ENCODE measurements around the gene CD200R1L.

CD200R1L gene

GRCh38 chr3:112791736-112792135 is 54.9 kb downstream of the CD200R1L start:
- no peak for DNase-seq (ENCODE audit: low spot score)

- no peak for DNase-seq (ENCODE audit: low spot score)
Measured at GRCh38 chr3:112789787-112790186, 56.9 kb downstream of the CD200R1L start.

- DNase-seq (ENCODE audit: low spot score), result no peak
Measured at GRCh38 chr3:112786881-112787579, 59.6 kb downstream of the CD200R1L start.

DNA sequence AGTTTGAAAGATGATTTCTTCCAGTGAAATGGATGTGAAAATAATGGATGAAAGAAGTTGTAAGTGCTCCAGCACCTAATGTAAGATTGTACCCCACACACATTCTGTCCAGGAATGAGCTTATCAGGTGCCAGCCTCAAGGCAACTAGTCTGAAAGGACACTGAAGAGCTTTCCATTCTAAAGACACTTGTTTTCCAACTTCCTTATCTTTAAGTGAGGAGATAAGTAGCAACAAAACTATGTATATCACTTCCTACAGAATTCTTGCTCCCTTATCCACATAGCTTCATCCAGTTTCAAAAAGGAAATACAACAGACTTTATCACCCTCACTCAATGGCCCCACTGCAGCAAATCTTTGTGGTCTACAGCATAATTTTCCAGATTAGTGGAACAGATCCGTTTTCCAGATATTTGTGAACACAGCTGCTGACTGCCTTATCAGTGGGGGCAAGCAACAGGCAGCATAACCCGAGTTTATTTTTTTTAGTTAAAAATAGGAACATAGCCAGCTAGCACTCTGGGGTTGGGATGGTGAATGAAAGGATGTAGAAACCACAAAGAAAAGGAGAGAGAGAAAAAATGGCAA is 60.6 kb downstream of the CD200R1L start:
- DNase-seq (ENCODE audit: low spot score), result no peak

DNA sequence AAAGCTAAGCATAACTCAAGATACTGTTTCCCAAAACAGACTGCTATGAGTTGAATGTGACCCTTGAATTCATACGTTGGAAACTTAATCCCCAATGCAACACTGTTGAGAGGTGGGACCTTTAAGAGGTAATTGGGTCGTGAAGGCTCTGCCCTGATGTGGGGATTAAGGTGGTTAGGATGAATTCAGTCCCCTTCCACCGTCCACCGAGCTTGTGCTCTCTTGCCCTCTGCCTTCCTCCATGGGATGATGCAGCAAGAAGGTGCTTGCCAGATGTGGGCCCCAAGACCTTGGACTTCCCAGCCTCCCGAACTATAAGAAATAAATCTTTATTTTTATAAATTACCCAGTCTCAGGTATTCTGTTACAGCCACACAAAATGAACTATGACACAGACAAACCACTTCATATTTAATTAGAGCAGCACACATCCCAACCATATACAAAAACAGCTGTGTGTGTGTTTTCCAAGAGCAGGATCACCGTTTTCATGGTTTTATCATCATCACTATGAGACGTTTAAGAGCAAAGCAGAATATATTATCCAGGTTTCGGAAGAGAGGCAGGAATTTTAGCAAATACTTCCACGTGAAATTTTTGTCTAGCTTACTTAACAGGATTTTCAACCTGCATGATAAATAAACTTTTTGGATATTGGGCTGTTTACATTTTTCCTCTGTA is 61.2 kb downstream of the CD200R1L start:
- DNase-seq (ENCODE audit: low spot score), result no peak

DNA sequence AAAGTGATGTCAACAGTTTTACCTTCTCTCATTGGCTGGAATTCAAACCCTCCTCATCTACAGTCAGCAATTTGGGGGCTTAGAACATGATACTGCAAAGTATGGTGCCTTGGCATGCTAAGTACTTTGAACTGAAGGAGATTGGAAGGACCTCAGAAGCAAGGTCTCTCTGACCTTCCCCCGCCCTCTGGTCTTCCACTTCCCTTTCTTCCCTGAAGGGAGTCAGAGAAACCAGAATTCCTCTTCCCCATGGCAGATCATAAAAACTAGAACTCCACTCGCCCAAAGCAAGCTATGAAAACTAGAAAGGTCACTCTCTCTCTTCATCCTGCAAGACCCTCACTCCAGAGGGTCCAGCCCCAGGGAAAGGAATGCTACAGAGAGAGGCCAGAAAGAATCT is 64.2 kb downstream of the CD200R1L start:
- DNase-seq (ENCODE audit: low spot score), result no peak

DNA sequence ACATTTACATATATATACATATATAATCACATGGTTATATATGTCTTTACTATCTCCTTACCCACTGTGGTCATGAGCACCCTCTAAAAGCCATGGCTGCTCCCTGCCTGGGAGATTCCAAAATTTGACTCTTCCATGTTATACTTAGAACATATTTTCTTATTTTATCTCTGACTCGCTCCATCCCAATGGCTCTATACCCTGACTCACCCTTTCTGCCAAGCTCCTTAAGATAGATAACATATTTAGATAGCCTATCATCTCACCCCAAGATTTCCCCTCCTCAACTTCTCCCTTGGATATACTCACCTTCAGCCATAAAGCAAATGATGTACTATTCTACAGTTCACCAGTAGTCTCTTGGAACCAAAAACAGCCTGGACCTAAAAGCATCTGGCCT is 65.1 kb downstream of the CD200R1L start:
- no peak for DNase-seq (ENCODE audit: low spot score)

DNA sequence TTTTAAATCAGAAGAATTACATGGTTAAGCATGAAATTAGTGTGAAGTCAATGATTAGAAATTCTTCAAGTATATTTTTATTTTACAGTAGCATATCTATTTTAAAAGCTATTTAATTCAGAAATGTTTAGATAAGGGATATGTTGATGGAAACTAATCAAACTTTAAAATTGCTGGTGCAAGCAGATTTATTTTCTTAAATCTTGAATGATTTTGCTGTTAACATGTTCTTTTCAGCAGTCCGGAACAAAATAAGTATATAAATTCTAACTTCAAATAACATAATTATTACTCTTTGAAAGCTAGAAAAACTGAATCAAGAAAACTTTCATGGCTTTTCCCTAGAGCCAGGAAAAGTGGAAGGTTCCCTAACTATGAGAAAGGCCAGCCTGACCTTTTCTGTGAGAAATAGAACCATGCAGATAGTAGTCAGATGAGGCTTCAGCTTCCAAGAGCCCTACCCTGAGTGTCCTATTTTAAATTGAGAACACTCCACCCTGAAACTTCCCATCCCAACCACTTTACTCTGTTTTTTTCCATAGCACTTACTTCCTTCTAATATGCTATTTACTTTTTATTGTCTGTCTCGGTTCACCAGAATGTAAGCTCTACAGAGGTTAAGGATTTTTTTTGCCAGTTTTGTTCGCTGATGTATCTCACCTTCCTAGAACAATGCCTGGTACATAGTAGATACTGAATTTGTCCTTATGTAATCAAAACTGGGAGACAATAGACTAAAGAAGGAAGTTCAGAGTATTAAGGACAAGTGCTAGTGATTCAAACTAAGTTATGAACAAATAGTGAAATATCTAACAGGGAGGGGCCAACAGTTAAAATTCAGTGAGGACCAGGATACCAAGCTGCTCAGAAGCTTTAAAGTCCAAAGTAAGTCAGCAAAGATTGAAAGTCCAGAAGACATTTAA is 66.8 kb downstream of the CD200R1L start:
- no peak for DNase-seq (ENCODE audit: low spot score)

GRCh38 chr3:112779011-112779410 is 67.7 kb downstream of the CD200R1L start:
- DNase-seq (ENCODE audit: low spot score), result no peak

DNA sequence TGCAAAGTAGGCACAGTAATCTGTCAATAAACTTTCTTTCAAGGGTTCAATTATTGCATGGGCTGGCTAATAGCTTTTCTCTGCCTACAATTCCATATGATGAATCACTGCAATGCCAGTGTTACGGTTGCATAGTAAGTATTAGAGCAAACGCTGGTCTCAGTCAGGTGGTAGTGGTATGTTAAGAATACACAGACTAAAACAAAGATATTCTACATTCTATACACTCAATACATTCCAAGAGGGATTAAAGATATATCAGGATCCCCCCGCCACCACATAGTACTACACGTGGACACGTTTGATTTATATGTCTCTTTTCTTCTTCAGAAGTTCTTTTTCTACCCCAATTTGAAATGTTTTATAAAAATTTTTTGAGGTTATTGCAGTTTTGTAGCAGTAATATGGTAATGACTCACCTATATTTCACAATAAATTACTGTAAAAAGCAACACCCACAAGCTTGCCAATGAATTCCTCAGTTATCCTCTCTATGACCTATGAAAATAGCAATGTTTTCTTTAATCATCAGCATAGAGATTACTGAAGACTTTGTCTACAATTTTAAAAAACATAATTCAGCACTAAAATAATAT is 68.2 kb downstream of the CD200R1L start:
- DNase-seq (ENCODE audit: low spot score), result no peak

GRCh38 chr3:112777811-112778210 is 68.9 kb downstream of the CD200R1L start:
- no peak for DNase-seq (ENCODE audit: low spot score)

GRCh38 chr3:112776836-112777235 is 69.8 kb downstream of the CD200R1L start:
- DNase-seq (ENCODE audit: low spot score), result no peak

GRCh38 chr3:112776000-112776399 is 70.7 kb downstream of the CD200R1L start:
- no peak for DNase-seq (ENCODE audit: low spot score)

DNA sequence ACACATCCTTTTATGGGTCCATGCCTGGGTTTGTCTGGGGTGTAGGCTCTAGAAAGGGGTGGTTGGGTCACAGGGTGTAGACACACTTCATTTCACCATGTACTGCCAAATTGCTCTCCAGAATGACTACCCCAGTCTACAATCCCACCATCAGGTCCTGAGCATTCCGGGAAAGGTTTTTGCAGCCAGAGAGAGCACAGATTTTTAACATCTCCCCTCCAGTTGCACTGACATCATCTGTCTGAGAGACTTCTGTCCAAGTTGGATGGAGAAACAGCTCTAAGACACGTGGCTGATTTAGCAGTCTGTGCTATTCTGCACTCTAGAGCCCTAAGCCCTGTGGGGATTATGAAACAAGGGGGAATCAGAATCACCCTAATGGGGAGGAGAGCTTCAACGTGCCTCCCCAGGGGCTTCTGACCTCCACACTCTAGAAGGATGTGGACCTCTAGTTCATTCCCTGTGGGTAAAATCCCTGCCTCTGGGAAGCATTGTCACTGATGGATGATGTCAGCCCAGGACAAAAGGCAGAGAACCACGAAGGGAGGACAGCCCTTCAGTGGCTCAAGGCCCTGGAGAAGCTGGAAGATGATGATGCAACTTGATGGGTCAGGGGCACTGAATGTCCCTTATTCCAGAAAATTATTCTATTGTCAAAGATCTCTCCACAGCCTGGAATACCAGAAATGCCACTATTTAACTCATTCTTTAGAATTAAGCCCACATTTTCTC is 71.5 kb downstream of the CD200R1L start:
- no peak for DNase-seq (ENCODE audit: low spot score)

GRCh38 chr3:112774293-112774926 is 72.3 kb downstream of the CD200R1L start:
- DNase-seq (ENCODE audit: low spot score), result no peak

DNA sequence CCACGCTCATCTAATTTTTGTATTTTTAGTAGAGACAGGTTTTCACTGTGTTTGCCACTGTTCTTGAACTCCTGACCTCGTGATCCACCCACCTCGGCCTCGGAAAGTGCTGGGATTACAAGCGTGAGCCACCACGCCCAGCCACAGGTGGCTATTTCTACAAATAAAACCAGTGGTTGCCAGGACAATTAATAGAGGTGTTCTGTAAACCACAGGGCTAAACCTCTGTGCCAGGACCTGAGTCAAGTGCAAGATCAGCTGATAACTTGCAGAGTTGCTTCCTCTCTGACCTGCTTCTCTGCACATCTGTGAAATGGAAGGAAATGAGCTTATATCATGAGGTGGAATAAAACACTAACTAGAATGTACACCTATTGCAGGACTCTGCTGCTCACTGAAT is 72.8 kb downstream of the CD200R1L start:
- no peak for DNase-seq (ENCODE audit: low spot score)

DNA sequence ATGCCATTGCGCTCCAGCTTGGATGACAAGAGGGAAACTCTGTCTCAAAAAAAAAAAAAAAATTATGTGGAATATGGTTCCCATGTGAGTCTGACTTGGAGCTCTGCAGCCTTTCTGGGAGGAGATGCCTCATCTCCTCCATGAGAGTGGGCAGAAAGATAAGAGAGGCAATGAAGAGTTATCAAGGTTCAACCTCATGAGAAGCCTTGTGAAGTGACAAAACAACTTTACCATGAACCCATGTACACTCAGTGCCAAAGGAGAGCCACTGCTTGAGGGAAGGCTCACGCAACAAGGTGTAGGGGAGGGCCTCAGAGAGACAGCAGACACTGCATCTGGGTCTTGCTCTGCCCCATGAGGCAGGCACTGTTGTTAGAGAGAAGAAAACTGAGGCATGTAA is 75.7 kb downstream of the CD200R1L start:
- DNase-seq (ENCODE audit: low spot score), result no peak

- no peak for DNase-seq (ENCODE audit: low spot score)
Measured at GRCh38 chr3:112770032-112770626, 76.5 kb downstream of the CD200R1L start.

DNA sequence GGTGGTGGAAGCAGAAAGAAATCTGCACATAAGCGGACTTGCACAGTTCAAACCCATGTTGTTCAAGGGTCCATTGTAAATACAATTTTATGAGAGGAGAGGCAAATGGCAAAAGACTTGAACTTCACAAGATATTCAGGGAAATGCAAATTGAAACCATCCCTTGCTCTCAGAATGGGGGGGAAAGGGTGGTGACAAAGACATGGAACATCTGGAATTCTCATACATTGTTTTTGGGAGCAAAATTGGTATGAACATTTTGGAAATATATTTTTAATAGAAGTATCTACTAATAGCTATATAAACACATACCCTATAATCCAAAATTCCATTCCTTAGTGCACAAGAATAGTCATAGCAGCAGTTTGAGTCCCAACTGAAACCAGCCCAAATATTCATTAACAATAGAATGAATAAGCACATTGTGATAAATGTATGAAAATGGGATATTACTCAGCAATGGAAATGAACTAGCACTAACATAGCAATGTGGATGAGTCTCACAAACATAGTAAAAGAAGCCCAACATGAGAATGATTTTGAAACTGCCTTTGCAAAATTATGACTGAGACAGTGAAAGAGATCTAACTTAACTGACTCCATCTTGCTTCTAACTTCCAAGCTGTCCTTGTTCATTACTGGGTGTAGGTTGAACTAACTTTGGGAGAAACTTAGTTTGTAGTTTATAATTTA is 77.2 kb downstream of the CD200R1L start:
- DNase-seq (ENCODE audit: low spot score), result no peak

DNA sequence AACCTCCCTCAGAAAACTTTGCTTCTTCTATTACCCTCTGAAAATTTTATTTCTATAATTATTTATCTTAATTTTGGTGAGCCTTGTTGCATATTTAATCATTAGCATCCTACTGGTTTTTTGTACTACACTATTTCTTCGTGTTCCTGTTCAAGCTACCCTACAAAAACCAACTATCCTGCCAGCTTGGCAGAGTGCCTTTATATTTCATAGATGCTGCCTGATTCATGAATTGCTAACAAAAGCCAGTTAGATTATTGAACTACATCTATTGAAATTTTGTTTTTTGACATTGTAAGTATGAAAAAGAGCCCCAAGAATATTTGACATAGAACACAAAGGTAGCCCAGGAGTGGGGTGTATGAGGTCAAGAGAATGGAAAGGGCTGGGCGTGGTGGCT is 78.9 kb downstream of the CD200R1L start:
- no peak for DNase-seq (ENCODE audit: low spot score)

Measured in globus pallidus (tissue), 1 donor.